Measurements from ENCODE around the gene ITGA1. TPM values are rescaled to one million over a fixed set of nuclear protein-coding genes. Genes with fewer than 3 reads are reported as not detected.

Gene ITGA1
- total and polyA plus RNA-seq, 2 of the 13 experiments (the other 11 are each of a cell fraction or from before 2014, with no cell fraction given): 23.1 to 28.6 TPM

DNA sequence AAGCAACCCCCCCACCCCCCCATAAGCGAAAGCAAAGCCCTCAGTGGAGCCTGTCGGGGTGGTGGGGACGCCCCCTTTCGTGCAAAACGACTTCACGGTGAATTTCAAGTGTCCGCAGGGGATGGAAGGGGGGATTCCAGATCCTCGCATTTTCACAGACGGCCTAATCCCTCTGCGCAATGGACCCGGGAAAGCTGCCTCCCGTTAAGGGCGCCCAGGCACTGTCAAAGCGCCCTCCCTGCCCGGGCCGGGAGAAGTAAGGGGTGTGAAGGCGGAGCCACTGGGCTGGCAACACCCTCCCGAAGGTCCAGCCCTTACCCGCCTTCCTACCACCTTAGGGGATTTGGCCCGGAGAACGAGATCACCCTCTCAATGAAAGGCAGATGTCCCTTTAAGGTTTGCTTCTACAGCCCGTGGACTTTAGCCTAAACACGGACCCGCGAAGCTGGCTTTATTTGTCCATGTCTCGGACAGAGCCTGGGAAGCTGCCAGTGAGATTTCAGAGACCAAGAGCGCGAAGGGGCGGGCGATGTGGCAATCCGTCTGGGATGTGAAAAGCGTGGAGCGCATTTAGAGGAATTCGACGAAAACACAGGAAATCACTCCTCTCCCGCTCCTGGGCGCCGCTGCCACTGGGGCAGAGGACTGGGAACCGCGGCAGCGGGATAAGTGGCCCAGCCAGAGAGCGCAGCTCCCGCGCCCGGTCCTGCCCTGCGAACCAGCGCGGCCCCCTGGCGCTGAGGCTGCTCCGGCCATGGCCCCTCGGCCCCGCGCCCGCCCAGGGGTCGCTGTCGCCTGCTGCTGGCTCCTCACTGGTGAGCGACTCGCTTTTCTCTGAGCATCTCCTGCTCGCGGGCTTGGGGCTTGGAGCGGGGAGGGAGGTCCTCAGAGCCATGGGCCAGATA is at the start of gene ITGA1, which contains the start of gene PELO (continued):
- TF ChIP-seq, protein P1, sequence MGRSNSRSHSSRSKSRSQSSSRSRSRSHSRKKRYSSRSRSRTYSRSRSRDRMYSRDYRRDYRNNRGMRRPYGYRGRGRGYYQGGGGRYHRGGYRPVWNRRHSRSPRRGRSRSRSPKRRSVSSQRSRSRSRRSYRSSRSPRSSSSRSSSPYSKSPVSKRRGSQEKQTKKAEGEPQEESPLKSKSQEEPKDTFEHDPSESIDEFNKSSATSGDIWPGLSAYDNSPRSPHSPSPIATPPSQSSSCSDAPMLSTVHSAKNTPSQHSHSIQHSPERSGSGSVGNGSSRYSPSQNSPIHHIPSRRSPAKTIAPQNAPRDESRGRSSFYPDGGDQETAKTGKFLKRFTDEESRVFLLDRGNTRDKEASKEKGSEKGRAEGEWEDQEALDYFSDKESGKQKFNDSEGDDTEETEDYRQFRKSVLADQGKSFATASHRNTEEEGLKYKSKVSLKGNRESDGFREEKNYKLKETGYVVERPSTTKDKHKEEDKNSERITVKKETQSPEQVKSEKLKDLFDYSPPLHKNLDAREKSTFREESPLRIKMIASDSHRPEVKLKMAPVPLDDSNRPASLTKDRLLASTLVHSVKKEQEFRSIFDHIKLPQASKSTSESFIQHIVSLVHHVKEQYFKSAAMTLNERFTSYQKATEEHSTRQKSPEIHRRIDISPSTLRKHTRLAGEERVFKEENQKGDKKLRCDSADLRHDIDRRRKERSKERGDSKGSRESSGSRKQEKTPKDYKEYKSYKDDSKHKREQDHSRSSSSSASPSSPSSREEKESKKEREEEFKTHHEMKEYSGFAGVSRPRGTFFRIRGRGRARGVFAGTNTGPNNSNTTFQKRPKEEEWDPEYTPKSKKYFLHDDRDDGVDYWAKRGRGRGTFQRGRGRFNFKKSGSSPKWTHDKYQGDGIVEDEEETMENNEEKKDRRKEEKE (IDR thresholded peaks at IDR 0.05): no peak
- TF ChIP-seq SP2 (CRISPR knock-in tag; IDR thresholded peaks at IDR 0.05): peak; percentile 34
- TF ChIP-seq, protein P2, sequence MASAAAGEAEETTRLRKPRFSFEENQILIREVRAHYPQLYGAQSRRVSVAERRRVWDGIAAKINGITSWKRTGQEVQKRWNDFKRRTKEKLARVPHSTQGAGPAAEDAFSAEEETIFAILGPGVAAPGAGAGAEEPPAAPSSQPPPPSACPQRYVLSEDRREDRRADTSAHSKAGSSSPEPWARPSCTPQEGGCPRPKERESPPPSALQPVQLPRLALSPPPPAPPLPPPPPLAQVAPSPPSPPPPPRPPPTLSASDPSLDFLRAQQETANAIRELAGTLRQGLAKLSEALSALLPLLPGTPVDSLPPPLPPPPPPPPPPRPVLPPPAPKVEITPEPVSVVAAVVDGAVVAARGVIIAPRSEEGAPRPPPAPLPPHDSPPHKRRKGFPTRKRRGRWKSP (CRISPR knock-in tag; IDR thresholded peaks at IDR 0.05): peak; percentile 83; the same call in 1 of the 2 replicates
- TF ChIP-seq FOXA1 (IDR thresholded peaks at IDR 0.05): no peak
- peak; percentile 3; the same call in 1 of the 2 replicates for TF ChIP-seq FOXA1 (CRISPR knock-in tag; IDR thresholded peaks at IDR 0.05)
- peak; percentile 18; the same call in 1 of the 2 replicates for TF ChIP-seq FOXA3 (CRISPR knock-in tag; IDR thresholded peaks at IDR 0.05)
- TF ChIP-seq, protein P3, sequence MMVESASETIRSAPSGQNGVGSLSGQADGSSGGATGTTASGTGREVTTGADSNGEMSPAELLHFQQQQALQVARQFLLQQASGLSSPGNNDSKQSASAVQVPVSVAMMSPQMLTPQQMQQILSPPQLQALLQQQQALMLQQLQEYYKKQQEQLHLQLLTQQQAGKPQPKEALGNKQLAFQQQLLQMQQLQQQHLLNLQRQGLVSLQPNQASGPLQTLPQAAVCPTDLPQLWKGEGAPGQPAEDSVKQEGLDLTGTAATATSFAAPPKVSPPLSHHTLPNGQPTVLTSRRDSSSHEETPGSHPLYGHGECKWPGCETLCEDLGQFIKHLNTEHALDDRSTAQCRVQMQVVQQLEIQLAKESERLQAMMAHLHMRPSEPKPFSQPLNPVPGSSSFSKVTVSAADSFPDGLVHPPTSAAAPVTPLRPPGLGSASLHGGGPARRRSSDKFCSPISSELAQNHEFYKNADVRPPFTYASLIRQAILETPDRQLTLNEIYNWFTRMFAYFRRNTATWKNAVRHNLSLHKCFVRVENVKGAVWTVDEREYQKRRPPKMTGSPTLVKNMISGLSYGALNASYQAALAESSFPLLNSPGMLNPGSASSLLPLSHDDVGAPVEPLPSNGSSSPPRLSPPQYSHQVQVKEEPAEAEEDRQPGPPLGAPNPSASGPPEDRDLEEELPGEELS (CRISPR knock-in tag; IDR thresholded peaks at IDR 0.05): peak; percentile 26
- TF ChIP-seq, protein P4, sequence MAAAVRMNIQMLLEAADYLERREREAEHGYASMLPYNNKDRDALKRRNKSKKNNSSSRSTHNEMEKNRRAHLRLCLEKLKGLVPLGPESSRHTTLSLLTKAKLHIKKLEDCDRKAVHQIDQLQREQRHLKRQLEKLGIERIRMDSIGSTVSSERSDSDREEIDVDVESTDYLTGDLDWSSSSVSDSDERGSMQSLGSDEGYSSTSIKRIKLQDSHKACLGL (CRISPR knock-in tag; IDR thresholded peaks at IDR 0.05): peak; percentile 89
- TF ChIP-seq, protein P5, sequence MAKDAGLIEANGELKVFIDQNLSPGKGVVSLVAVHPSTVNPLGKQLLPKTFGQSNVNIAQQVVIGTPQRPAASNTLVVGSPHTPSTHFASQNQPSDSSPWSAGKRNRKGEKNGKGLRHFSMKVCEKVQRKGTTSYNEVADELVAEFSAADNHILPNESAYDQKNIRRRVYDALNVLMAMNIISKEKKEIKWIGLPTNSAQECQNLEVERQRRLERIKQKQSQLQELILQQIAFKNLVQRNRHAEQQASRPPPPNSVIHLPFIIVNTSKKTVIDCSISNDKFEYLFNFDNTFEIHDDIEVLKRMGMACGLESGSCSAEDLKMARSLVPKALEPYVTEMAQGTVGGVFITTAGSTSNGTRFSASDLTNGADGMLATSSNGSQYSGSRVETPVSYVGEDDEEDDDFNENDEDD (CRISPR knock-in tag; IDR thresholded peaks at IDR 0.05; ENCODE audit: borderline replicate concordance): 0 out of 2 replicates have a peak, but pooled peaks have one; percentile 78
- TF ChIP-seq, protein P6, sequence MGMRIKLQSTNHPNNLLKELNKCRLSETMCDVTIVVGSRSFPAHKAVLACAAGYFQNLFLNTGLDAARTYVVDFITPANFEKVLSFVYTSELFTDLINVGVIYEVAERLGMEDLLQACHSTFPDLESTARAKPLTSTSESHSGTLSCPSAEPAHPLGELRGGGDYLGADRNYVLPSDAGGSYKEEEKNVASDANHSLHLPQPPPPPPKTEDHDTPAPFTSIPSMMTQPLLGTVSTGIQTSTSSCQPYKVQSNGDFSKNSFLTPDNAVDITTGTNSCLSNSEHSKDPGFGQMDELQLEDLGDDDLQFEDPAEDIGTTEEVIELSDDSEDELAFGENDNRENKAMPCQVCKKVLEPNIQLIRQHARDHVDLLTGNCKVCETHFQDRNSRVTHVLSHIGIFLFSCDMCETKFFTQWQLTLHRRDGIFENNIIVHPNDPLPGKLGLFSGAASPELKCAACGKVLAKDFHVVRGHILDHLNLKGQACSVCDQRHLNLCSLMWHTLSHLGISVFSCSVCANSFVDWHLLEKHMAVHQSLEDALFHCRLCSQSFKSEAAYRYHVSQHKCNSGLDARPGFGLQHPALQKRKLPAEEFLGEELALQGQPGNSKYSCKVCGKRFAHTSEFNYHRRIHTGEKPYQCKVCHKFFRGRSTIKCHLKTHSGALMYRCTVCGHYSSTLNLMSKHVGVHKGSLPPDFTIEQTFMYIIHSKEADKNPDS (CRISPR knock-in tag; IDR thresholded peaks at IDR 0.05): 0 out of 2 replicates have a peak, but pooled peaks have one; percentile 60
- TF ChIP-seq ZBTB3 (CRISPR knock-in tag; IDR thresholded peaks at IDR 0.05; ENCODE audit: borderline replicate concordance, low read depth): peak; percentile 80
- no peak for TF ChIP-seq ZNF24 (IDR thresholded peaks at IDR 0.05)
- no peak for TF ChIP-seq MAFG (CRISPR knock-in tag; IDR thresholded peaks at IDR 0.05)
- peak; percentile 94 for TF ChIP-seq ZNF230 (CRISPR knock-in tag; IDR thresholded peaks at IDR 0.05)
- no peak for TF ChIP-seq REXO4 (CRISPR knock-in tag; IDR thresholded peaks at IDR 0.05; ENCODE audit: borderline replicate concordance)
- TF ChIP-seq ZNF652 (CRISPR knock-in tag; IDR thresholded peaks at IDR 0.05; ENCODE audit: borderline replicate concordance, low read depth): no peak
- TF ChIP-seq, protein P7, sequence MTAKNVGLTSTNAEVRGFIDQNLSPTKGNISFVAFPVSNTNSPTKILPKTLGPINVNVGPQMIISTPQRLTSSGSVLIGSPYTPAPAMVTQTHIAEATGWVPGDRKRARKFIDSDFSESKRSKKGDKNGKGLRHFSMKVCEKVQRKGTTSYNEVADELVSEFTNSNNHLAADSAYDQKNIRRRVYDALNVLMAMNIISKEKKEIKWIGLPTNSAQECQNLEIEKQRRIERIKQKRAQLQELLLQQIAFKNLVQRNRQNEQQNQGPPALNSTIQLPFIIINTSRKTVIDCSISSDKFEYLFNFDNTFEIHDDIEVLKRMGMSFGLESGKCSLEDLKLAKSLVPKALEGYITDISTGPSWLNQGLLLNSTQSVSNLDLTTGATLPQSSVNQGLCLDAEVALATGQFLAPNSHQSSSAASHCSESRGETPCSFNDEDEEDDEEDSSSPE (CRISPR knock-in tag; IDR thresholded peaks at IDR 0.05): peak; percentile 67; the same call in 1 of the 2 replicates

Measured in HepG2 (cell line).